Right forelimb (tissue), 1 donor: ENCODE data around the gene ZNF787.
A peak's percentile ranks its signal among the peaks of the same experiment; 100 is the strongest.

Experiments used
- DNase-seq: peaks from one replicate; pipeline ENCODE4 v3.0.0-alpha.2; 2018

The ZNF787 gene

DNA sequence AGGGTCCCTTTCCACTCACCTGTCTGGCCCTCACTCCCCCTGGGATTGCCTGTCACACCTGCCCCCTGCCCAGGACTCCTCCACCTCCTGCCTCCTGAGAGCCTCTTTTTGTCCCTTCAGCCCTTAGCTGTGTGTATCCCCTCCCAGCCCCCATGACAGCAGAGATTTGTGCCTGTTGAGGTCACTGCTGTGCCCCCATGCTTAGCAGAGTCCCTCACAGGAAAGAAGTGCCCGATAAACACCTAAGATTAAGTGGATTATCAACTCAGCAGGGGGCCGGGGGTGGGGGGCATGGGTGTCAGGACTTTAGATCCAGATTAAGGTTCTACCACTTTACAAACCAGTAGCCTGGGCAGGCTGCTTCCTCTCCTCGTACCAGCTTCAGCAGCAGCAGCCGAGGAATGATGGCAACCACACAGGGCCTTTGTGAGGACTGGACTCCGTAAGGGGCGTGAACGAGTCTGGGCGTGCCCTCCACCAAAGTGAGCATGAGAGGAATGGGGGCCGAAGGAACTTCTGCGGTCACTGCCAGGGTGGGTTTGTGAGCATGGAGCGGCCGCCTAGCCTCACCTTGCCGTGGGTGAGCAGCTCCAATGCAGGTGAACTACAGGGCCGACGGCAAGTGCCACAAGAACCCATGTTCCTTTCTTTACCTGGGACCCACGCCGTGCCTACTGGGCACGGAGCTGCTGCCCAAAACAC is 36.1 kb downstream of the ZNF787 start:
- DNase-seq = no peak

GRCh38 chr19:56083668-56084067 is 37.4 kb downstream of the ZNF787 start:
- no peak for DNase-seq

- DNase-seq = peak; percentile 78
Observed at GRCh38 chr19:56080669-56081401, 40.3 kb downstream of the ZNF787 start.

- DNase-seq = no peak
Observed at GRCh38 chr19:56079609-56080008, 41.5 kb downstream of the ZNF787 start.

GRCh38 chr19:56076498-56076897 is 44.6 kb downstream of the ZNF787 start:
- peak; percentile 67 for DNase-seq

- DNase-seq = no peak
Observed at GRCh38 chr19:56071151-56071550, 49.9 kb downstream of the ZNF787 start.

DNA sequence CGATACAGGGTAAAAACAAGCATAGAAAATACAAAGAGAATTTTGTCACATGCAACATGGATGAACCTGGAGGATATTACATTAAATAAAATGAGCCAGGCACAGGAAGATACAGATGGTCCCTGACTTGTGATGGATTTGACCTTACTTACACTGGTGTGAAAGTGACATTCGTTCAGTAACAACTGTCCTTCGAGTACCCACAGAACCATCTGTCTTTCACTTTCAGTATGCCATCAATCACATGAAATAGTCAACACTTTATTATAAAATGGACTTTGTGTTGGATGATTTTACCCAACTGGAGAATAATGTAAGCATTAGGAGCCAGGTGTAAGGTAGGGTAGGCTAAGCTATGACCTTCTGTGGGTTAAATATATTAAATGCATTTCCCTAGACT is 51.5 kb downstream of the ZNF787 start:
- DNase-seq = no peak

GRCh38 chr19:56066152-56067023 is 54.7 kb downstream of the ZNF787 start:
- DNase-seq = peak; percentile 78

- no peak for DNase-seq
Observed at GRCh38 chr19:56053596-56053995, 67.5 kb downstream of the ZNF787 start.
